Activated effector memory CD4-positive, alpha-beta T cell treated with Interleukin-2 at 50 U/mL for 16 hours (primary cell): Measurements from ENCODE around the gene SIL1.
"Not testable (repeated sequence)": the region's sequence is repeated elsewhere in the genome, so short reads cannot be mapped to it uniquely, and the experiment has no call there.

ENCODE experiments used
- DNase-seq: peaks from one replicate; pipeline ENCODE4 v3.0.0-alpha.2; 2020

The SIL1 gene

DNA sequence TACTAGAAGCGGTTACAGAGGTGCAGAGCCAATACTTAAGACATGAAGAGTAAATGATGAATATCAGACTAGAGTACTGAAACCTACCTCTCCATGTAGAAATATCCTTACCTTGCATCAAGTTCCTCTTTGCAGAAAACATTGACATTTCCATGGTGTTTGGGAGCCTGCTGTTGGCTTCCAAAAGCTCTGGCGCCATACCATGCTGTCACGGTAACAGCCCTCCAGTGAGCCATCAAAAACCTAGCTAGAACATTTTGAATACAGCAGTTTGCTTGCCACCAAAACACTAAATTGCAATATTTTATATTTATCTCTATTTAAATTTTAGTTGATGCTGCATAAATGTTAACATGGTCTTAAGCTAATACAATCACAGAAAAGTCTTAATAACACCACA lies 179.0 kb downstream of the SIL1 start:
- no peak for DNase-seq

DNA sequence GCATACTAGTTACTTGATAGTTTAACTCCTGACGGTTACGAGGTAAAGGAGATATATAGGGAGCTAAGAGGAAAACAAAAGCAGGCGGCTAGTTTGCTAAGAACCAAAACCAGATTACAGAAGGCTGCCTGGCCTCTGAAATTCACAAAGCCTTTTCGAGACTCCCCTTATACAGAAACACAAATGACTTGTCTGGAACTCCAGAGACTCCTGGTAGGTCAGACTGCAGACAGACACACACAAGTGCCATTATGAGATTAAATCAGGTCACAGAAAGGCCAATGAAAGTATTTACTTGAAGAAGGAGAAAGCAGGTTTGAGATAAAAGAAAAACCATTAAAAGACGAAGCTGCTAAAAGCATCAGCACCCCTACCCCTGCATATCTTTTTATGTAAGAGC lies 180.5 kb downstream of the SIL1 start:
- DNase-seq, result no peak

DNA sequence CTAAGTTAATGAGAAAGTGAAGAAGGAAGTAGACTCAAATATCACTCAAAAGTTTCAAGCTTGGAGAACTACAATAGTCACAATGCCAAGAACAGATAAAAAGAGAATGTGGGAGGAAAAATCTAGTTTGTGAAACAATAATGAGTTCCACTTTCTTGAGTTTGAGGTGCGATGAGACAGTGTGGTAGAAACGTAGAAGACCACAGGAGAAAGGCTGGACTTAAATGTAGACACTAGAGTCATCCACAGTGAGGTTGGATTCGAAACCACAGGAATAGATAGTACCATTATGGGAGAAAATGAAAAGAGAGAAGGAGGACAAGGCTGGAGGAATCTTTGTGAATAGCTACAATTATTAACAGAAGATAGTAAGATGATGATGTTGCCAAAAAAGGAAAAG lies 182.0 kb downstream of the SIL1 start:
- no peak for DNase-seq

DNA sequence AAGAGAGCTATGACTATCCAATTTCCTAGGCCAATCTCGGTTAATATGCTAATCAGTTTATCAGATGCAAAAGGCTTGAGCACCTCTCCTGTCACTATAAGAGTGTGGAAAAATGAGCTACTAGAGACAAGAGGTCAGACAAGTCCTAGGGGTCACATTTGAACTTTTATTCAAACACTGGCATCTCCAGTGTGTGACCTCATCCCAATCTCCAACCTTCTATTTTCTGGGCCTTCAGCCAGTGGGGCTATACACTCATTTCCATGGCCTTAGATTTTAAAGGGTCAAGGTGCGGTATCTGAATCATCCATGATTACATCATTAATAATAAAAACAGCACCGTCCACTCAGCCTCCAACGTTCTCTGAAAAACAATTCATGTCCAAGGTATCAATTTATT lies 183.4 kb downstream of the SIL1 start:
- DNase-seq, result no peak

DNA sequence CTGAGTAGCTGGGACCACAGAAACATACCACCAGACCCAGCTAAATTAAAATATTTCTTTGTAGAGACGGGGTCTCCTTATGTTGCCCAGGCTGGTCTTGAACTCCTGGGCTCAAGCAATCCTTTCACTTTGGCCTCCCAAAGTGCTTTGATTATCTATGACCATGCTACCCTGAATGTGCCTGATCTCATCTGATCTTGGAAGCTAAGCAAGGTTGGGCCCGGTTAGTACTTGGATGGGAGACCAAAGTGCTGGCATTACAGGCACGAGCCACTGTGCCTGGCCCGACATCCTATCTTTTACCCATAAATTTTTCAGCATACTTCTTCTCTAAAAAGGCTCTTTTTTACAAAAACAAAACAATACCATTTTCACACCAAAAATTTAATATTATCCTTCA lies 186.0 kb downstream of the SIL1 start:
- no peak for DNase-seq

DNA sequence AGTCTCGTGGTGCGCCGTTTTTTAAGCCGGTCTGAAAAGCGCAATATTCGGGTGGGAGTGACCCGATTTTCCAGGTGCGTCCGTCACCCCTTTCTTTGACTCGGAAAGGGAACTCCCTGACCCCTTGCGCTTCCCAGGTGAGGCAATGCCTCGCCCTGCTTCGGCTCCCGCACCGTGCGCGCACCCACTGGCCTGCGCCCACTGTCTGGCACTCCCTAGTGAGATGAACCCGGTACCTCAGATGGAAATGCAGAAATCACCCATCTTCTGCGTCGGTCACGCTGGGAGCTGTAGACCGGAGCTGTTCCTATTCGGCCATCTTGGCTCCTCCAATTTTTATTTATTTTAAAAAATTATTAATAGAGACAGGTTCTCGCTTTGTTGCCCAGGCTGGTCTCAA lies 187.0 kb downstream of the SIL1 start:
- not testable (repeated sequence) for DNase-seq

DNA sequence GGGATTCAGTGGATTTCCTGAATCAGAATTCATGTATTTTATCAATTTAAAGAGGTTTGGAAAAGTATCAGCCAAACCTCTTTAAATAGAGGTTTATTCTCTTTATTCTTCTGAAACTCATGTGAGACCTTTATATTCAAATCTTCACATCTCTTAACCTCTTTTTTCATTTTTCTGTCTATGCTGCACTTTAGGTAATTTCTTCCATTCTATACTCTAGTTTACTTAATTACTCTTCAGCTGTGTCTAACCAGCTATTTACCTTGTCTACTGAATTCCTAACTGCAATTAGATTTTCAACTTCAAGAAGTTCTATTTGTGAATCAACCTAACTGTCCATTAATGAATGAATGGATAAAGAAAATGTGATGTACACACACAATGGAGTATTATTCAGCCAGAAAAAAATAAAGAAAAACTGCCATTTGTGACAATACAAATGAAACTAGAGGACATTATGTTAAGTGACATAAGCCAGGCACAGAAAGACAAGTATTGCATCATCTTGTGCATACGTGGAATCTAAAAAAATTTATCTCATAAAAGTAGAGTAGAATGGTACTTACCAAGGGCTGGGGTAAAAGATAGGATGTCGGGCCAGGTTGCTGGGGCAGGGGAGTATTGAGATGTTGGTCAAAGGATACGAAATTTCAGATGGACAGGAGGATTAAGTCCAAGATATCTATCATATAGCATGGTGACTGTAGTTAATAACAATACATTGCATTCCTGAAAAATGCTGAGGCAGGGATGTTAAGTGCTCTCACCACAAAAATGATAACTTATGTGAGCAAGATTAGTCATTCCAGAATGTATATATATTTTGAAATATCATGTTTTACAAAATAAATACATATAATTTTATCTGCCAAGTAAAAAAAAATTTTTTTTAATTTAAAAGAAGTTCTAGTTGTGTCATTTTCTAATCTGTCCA lies 193.5 kb downstream of the SIL1 start:
- DNase-seq, result no peak

DNA sequence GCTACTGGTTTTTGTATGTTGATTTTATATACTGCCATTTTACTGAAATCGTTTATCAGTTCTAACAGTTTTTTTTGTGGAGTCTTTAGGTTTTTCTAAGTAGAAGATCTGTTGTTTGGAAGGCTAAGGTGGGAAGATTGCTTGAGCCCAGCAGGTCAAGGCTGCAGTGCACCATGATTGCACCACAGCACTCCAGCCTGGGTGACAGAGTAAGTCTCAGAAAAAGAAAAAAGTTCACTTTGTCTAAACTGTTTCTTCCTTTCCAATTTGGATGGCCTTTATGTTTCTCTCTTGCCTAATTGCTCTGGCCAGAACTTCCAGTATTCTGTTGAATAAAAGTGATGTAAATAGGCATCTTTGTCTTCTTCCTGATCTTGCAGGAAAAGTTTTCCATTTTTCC lies 198.5 kb downstream of the SIL1 start:
- no peak for DNase-seq

DNA sequence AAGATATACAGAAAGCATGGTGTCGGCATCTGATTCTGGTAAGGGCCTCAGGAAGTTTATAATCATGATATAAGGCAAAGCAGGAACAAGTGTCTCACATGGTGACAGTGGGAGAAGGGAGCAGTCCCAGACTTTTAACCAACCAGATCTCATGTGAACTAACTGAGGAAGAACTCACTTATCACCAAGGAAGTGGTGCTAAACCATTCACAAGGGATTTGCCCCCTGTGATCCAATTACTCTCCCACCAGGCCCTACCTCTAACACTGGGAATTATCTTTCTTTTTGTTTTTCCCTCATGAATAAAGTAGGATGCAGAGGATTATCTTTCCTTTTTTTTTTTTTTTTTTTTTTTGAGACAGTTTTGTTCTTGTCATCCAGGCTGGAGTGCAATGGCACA lies 199.6 kb downstream of the SIL1 start:
- no peak for DNase-seq

DNA sequence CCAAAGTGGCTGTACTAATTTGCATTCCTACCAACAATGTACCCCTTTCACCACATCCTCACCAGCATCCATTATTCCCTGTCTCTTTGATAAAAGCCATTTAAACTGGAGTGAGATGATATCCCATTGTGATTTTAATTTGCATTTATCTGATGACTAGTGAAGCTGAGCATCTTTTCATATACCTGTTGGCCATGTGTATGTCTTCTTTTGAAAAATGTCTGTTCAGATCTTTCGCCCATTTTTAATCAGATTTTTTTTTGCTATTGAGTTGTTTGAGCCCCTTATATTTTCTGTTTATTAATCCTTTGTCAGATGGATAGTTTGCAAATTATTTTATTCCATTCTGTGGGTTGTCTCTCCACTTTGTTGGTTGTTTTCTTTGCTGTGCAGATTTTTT lies 202.0 kb downstream of the SIL1 start:
- no peak for DNase-seq

DNA sequence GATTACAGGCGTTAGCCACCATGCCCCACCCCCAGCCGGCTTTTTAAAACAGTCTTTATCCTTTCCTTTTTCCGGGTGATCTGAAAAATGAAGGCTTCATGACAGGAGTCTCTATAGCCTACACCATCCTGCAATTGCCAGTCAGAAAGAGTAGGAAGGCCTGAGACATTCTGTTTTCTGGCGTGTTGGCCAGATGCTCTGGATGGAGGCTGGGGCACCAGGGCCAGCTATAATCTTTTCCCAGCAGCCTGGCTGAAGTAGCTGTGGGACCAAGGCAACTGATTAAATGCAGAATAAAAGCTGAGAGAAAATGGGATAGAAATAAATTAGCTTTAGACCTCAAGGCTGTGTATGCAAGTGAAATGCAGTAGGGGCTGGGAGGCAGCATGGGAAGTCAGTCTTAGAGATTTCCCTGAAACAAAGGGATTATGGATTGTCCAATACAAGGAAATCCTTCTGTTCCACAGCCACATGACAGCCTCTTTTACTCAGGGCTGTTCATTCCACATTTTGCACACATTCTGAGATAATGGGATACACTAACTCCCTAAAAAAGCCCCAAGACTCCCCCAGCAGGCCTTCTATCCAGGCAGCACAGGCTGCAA lies 207.1 kb downstream of the SIL1 start:
- DNase-seq, result no peak

DNA sequence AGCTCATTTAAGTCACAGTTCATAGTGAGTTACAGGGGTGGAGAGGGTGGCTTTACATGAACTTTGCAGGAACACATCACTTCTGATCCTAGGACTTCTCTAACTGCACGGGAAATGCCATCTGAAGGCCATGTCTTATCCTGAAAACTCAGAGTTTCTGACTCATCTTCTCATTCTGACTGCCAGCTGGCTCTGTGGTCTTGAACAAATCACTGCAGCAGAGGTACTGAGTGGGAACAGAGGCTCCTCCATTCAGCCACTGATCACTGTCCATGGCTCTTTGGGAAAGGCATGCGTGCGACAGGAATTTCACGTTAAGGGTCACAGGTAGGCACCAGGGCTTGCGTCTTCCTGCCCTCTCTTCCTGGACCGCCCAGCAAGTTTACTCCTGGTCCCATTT lies 208.4 kb downstream of the SIL1 start:
- no peak for DNase-seq

DNA sequence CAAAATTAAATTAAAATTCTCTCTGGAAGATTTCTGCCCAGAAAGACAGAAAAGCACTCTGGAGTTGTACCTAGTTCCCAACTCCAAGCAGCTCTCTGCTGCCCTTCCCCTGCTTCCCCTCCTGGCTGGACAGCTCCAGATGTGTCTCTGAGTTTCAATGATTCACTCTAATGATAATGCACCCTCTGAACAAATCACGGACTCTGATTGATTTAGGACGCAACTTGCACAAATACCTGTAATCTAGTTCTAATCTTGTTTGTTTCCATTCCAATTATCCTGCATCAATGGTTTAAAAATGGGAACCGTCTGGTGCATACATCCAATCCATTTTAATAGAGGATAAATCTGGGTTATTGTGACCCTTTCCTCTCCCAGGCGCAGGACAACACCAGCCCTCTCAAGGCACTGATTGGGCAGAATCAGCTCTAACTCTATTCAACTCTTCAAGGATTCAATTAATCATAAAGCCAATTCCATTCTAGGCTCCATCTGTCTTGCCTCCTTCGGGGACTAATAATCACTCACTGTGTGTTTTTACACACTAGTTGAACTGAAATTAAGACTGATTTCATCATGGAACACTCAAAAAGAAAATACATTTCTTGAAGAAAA lies 211.9 kb downstream of the SIL1 start:
- no peak for DNase-seq

DNA sequence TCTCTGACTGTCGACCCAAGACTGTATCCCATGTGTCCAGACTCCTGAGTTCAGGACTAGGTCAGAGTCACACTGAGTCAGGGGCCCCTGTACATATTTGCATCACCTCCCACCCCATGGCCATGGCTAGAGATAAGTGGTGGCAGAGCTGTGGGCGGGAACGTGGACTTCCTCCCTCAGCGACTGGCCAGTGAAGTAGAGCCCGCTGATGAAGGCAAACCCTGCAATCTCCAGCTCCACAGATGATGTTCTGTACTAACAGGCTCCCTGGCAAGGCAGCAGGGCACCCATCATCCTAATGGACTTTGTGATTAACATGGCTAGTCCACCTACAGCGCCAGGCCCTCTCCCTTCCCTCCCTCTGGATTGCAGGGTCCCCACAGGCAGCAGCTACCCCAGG lies 212.5 kb downstream of the SIL1 start:
- no peak for DNase-seq

DNA sequence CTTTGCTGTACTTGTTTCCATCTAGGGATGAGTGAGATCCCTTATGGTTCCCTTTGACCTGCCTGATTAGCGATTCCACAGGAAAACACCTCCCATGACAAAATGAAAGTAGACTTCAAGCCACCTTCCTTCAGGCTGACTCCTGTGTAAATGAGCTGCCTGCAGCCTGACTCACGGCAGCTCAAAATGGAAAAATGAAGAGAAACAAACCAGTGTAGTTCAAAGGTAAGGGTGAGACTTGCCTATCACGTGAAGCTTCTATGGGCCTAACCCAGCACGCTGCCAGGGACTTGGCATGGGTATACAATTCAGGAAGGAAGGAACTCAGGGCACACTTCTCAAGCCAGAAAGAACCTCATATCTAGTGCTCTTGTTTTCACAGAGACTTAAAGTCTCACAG lies 212.9 kb downstream of the SIL1 start:
- DNase-seq, result no peak

DNA sequence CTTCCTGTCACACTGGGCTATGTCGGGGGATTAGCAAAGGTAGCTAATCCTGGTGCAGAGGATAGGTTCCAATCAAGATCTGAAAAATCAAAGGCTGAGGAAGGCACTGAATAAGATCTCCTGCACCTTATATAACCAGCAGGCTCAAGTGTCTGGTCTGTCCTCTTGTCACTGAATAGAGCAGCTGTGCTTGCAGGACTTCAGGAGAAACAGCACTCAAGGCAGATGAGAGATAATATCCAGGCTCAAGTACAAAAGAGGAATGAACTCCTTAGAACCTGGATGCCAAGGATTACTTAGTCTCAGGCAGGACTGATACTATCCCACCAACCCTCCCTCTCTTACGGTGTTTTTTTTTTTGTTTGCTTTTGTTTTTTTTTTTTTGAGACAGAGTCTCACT lies 214.2 kb downstream of the SIL1 start:
- DNase-seq, result no peak

DNA sequence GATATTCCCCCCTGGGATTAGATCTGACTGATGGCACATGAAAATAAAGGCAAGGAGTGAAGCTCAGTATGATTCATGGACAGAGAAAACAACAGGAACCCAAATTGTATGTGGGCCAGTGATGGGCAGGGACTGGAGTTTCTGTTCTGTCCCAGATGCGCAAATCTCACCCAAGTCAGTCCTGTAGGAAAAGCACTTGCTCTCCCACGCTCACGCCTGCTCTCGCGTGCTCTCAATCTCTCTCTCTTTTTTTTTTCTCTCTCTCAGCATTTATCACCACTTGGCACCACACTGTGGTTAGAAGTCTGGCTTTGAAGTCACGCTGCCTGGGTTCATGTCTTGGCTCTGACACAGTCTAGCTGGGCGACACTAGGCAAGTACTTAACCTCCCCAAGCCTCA lies 216.6 kb downstream of the SIL1 start:
- DNase-seq, result no peak

DNA sequence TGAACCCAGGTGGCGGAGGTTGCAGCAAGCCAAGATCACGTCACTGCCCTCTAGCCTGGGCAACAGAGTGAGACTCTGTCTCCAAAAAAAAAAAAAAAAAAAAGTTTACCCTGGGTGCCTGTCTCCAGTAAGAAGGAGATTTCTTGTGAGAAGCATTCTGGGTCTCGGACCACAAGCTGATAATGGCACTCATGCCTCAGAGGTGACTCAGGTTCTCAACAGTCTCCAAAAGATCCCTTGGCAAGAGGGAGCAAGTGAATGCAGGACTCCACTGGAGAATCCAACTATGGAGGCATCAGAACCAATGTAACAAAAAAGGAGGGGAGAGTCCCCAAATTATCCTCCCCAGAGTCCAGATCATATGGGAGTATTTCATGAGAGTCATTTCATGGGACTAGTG lies 217.0 kb downstream of the SIL1 start:
- DNase-seq, result no peak

DNA sequence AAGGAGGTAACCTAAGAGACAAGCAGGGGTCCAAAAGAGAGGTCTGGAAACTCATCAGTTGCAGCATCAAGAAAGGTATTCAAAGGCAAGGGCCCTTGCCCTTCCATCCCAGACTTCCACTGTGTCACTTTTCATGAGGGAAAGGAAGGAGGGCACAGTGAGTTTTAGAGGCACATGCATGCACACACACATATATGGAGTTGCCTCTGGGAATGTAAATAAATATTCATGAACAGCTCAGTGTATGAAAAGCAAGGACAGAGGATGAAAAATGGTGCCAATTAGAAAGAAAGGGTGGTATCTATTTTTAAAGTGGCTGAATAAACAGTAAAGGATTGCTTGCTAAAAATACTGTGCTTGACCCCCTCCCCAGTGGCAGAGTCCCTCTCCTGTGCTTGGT lies 217.7 kb downstream of the SIL1 start:
- no peak for DNase-seq

DNA sequence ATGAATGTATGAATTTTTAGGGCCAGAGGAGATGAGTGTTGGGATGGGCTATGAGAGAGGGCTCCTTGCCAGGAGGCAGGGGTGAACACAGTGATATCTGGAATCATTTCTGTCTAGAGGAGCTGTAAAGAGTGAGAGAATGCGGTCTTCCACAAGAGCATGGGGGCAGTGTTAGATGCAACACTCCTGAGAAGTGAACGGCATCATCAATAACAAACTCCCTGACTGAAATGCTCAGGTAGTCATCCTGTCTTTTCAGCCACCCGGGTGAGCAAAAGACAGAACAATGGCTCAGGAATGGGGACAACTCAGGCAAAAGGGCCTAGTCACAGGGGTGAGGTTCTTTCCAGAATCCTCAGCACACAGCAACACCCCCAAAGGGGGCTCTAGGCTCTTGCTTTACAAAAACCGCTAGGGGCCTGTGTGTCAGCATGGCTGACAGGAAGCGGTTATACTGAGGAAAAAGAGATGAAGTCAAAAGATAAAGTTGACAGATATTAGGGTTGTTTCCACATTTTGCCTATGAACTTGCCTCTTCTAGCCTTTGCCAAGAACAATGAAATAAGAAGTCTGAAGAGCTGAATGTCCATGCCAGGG lies 218.4 kb downstream of the SIL1 start:
- no peak for DNase-seq

DNA sequence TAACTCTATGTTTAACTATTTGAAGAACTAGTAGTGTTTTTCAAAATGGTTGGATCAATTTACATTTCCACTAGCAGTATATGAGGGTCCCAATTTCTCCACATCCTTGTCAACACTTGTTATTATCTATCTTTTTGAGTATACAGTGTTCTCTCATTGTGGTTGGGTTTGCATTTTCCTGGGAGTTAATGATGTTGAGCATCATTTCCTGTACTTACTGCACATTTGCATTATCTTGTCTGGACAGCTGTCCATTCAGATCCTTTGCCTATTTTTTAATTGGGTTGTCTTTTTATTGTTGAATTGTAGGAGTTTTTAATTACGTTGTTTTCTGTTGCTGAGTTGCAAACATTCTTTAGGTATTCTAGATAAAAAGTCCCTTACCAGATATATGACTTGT lies 219.6 kb downstream of the SIL1 start:
- no peak for DNase-seq

DNA sequence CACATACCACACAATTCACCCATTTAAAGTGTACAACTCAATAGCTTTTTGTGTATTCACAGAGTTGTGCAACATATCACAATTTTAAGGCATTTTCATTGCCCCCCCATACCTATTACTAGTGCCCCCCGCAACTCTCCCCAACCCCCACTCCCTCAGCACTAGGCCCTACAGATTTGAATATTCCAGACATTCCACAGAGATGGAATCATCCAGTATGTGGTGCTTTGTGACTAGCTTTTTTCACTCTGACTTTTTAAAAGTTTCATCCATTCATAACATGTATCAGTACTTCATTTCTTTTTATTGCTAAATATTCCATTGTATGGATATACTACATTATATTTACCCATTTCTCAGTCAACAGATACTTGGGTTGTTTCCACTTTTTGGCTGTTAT lies 220.1 kb downstream of the SIL1 start:
- DNase-seq, result no peak

DNA sequence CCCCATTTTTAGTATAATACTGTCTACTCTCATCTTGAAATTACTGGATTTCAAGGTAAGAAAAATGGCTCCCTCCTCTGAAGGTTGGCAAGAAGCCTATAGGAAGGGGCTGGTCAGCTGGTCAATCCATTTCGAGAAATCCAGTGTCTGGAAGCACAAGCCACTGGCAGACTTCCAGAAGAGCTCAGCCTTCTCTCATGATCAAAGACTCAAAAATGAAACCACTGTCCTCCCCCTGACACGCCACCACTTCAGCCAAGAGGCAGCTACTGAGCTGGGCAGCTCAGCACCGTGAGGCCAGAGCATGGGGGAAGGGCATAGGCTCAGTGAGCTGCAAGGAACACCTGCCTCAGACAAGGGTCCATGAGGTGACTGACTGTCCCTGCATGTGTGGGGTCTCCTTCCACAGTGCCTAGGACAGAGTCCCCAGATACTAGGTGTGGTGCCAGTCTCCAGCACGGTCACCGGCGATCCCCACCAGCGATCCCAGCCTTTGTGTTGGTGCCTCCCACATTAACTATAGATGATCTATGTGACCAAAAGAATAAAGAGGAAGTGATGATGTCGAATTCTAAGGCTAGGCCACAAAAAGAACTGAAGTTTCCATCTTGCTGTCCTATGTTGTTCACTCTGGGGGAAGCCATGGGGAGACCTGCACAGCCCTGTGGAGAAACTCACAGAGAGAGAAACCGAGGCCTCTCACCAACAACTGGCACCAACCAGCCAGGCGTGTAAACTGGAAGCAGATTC lies 222.9 kb downstream of the SIL1 start:
- no peak for DNase-seq
